HCEC 1CT (cell line): Measurements from ENCODE around the gene ZNF512B.
"Not testable (repeated sequence)": the region's sequence is repeated elsewhere in the genome, so short reads cannot be mapped to it uniquely, and the experiment has no call there.

Experiments used
- DNase-seq: peaks from one replicate; pipeline ENCODE4 v3.0.0-alpha.2; 2017

Gene ZNF512B

GRCh38 chr20:63961664-63962425 lies 7.9 kb downstream of the ZNF512B start:
- no peak for DNase-seq

- DNase-seq = not testable (repeated sequence)
These were observed 8.8 kb downstream of the ZNF512B start for GRCh38 chr20:63960654-63961621.

- DNase-seq = no peak
These were observed 10.0 kb downstream of the ZNF512B start for GRCh38 chr20:63959699-63960075.

- no peak for DNase-seq
These were observed 10.6 kb downstream of the ZNF512B start for GRCh38 chr20:63958964-63959698.

- DNase-seq = no peak
These were observed 11.3 kb downstream of the ZNF512B start for GRCh38 chr20:63958471-63958870.

- DNase-seq = no peak
These were observed 11.9 kb downstream of the ZNF512B start for GRCh38 chr20:63957690-63958441.

GRCh38 chr20:63957004-63957689 lies 12.6 kb downstream of the ZNF512B start:
- peak; percentile 49 for DNase-seq

- DNase-seq = no peak
These were observed 13.1 kb downstream of the ZNF512B start for GRCh38 chr20:63956664-63957003.

GRCh38 chr20:63955827-63956663 lies 13.7 kb downstream of the ZNF512B start, which contains the start of gene UCKL1:
UCKL1 (minus strand) TSS chr20:63956416; CDS start chr20:63956372, 44 bp downstream.
- DNase-seq = peak; percentile 84

GRCh38 chr20:63955281-63955826 lies 14.4 kb downstream of the ZNF512B start:
- DNase-seq = peak; percentile 36

GRCh38 chr20:63953764-63954429 lies 15.8 kb downstream of the ZNF512B start:
- DNase-seq = no peak

- DNase-seq = no peak
These were observed 17.0 kb downstream of the ZNF512B start for GRCh38 chr20:63952769-63953168.

- DNase-seq = no peak
These were observed 17.6 kb downstream of the ZNF512B start for GRCh38 chr20:63952210-63952535.

GRCh38 chr20:63951398-63952209 lies 18.1 kb downstream of the ZNF512B start:
- no peak for DNase-seq

- no peak for DNase-seq
These were observed 18.9 kb downstream of the ZNF512B start for GRCh38 chr20:63950701-63951397.

GRCh38 chr20:63947638-63948456 lies 21.9 kb downstream of the ZNF512B start:
- DNase-seq = no peak

- no peak for DNase-seq
These were observed 22.6 kb downstream of the ZNF512B start for GRCh38 chr20:63946986-63947637.
